ENCODE results near the gene DNAJC17.

- TF ChIP-seq CTCF (CRISPR knock-in tag; IDR thresholded peaks at IDR 0.05) (no peak), USF2 (IDR thresholded peaks at IDR 0.05; ENCODE audit: low read depth, low read length) (no peak), USF2 (CRISPR knock-in tag; IDR thresholded peaks at IDR 0.05; ENCODE audit: borderline replicate concordance) (no peak), CHD4 (IDR thresholded peaks at IDR 0.05; ENCODE audit: borderline replicate concordance, low read length) (no peak), MXD1 (CRISPR knock-in tag; IDR thresholded peaks at IDR 0.05) (no peak), ELF4 (CRISPR knock-in tag; IDR thresholded peaks at IDR 0.05; ENCODE audit: borderline replicate concordance) (no peak), TCF12 (IDR thresholded peaks at IDR 0.05) (no peak), TCF12 (CRISPR knock-in tag; IDR thresholded peaks at IDR 0.05) (no peak), ZBTB8A (CRISPR knock-in tag; IDR thresholded peaks at IDR 0.05; ENCODE audit: borderline replicate concordance, low read depth) (no peak)
These were observed 19.9 kb downstream of the DNAJC17 start for GRCh38 chr15:40787344-40787841.

All from HepG2 (cell line).